Suprapubic skin (tissue), 4 donors: ENCODE measurements around the gene SLC25A10. TPM values are rescaled to one million over a fixed set of nuclear protein-coding genes. Genes with fewer than 3 reads are reported as not detected.

Experiments
- DNase-seq, 2 donors: peaks; one replicate each; pipeline ENCODE4 v3.0.0-alpha.2; 2019; ENCODE audit warnings: low spot score in 2 of 2
- H3K27ac ChIP-seq: fragments of 200-600 bp; sonication (generic); one replicate; pipeline ENCODE4 v1.5.1; 2019
- H3K27me3 ChIP-seq: fragments of 200-600 bp; sonication (generic); one replicate; pipeline ENCODE4 v1.5.1; 2019
- H3K36me3 ChIP-seq: fragments of 200-600 bp; sonication (generic); one replicate; pipeline ENCODE4 v1.5.1; 2019
- H3K4me1 ChIP-seq: fragments of 200-600 bp; sonication (generic); one replicate; pipeline ENCODE4 v1.5.1; 2019
- H3K4me3 ChIP-seq: fragments of 200-600 bp; sonication (generic); one replicate; pipeline ENCODE4 v1.5.1; 2019; ENCODE audit warnings: mild to moderate bottlenecking
- H3K9me3 ChIP-seq: fragments of 200-600 bp; sonication (generic); one replicate; pipeline ENCODE4 v1.5.1; 2019
- EP300 ChIP-seq: sonication (generic); formaldehyde crosslinking; IDR thresholded peaks from one replicate; pipeline ENCODE4 v1.6.1; 2017; ENCODE audit warnings: antibody characterized with exemption
- POLR2A ChIP-seq, 2 donors: fragments of 450-650 bp; IDR thresholded peaks; one replicate each; pipeline ENCODE4 v1.6.1; 2017; ENCODE audit warnings: antibody characterized with exemption in 2 of 2, mild to moderate bottlenecking in 2 of 2, moderate library complexity in 2 of 2
- POLR2AphosphoS5 ChIP-seq, 3 donors: sonication (generic); formaldehyde crosslinking; IDR thresholded peaks; one replicate each; pipeline ENCODE4 v1.6.1; 2017; ENCODE audit warnings: antibody characterized with exemption in 3 of 3
- WGBS: methylation state at CpG from one replicate; pipeline ENCODE4 v1.1.5; 2018; 5-methylcytosine and 5-hydroxymethylcytosine counted together
- total RNA-seq, 4 donors: library from RNA; depleted of rRNA; stranded (reverse); fragments of >200 nt; gene quantifications; one replicate each; pipeline ENCODE4 v1.1.0, GENCODE V29; 2016
- TF ChIP-seq, protein P1 (sequence below), 2 donors: fragments of 200-600 bp in 1 of 2; fragments of 450-650 bp in 1 of 2; sonication (generic) in 1 of 2; IDR thresholded peaks; one replicate each; pipeline ENCODE4 v1.5.1; 2016 to 2019; ENCODE audit warnings: antibody characterized with exemption in 2 of 2, mild to moderate bottlenecking in 1 of 2, moderate library complexity in 1 of 2

The SLC25A10 gene
- total RNA-seq, 4 donors from 2014 or later = 14.1 to 32.0 (median 16.9) TPM

DNA sequence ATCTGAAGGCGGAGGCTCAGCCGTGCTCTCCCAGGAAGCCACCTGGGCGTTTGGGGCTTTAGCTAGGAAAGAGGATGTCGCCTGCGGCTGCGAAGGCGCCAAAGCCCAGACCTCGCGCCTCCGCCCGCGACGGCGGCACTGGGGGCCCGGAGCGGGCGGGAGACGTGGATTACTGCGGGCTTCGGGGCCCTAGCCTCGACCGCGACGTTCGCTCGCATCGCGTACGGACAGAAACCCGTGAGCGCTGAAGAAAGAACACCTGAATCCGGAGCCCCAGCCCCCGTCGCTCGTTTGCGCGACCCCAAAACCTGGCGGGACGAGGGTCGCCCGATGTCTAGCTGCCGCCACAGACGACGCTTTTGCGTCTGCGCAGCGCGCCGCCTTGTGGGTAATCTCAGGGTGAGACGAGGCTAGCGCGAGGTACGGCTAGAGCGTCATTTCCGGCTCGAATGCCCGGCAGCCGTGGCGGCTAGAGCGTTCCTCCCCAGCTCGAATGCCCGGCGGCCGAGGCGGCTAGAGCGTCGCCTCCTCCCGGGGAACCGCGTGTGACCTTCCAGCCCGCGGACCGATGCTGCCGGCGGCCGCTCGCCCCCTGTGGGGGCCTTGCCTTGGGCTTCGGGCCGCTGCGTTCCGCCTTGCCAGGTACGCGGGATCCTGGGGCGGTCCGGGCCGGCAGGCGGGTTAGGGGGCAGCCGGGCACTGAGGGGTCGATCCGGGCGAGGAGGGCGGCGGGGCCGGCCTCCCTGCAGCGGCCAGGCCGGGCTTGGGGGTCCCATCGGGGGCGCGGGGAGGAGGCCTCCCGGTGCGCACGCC, 8.9 kb upstream of the SLC25A10 start, which contains the start of gene MRPL12:
TSS of gene MRPL12 (plus strand) at position 434 of the 813 bp plus-strand sequence. CDS start at position 569, 135 bp downstream.
- peaks cover 66% of the 10 kb centered on the region for H3K36me3 ChIP-seq
- no peak for TF ChIP-seq EP300
- peak; percentile 64 to 93 (median 83) for TF ChIP-seq POLR2AphosphoS5 (IDR thresholded peaks at IDR 0.05)
- TF ChIP-seq POLR2A (IDR thresholded peaks at IDR 0.05) = peak; percentile 66 to 69
- TF ChIP-seq, protein P1, sequence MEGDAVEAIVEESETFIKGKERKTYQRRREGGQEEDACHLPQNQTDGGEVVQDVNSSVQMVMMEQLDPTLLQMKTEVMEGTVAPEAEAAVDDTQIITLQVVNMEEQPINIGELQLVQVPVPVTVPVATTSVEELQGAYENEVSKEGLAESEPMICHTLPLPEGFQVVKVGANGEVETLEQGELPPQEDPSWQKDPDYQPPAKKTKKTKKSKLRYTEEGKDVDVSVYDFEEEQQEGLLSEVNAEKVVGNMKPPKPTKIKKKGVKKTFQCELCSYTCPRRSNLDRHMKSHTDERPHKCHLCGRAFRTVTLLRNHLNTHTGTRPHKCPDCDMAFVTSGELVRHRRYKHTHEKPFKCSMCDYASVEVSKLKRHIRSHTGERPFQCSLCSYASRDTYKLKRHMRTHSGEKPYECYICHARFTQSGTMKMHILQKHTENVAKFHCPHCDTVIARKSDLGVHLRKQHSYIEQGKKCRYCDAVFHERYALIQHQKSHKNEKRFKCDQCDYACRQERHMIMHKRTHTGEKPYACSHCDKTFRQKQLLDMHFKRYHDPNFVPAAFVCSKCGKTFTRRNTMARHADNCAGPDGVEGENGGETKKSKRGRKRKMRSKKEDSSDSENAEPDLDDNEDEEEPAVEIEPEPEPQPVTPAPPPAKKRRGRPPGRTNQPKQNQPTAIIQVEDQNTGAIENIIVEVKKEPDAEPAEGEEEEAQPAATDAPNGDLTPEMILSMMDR (IDR thresholded peaks at IDR 0.05) = peak; percentile 18 to 42
- WGBS = 1% methylated on average over 38 of the region's 102 CpGs

DNA sequence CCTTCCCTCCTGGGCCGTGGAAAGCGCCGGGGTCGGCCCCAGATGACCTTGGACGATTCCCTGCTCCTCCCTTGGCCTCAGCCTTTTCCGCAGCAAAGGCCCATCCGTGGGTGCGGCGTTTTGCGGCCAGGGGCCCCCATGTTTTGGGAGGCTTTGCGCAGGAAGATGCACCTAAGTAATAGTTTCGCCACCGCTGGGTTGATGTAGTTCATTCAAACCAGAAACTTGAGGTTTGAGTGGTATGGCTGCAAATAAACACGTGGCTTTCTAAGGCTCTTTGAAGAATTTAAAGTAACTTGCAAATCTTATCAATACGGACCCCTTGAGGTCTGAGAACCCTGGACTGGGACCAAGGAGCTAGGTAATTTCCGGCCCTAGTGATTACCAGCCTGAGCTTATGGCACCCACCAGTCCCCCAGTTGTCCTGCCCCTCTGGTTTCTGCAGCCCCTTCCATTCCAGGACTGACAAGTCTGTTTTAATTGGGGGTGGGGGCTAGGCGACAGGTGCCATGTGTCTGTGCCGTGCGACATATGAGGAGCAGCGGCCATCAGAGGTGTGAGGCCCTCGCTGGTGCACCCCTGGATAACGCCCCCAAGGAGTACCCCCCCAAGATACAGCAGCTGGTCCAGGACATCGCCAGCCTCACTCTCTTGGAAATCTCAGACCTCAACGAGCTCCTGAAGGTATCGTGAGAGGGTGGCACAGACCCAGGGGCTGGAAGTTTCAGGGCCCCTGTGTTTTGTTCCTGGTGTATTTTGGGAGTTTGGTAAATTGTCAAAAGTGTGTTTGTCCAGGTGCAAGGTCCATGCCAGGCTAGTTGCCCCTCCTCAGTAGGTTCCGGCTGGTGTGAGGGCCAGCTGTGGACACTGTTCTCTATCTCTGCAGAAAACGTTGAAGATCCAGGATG, 8.1 kb upstream of the SLC25A10 start:
- Histone ChIP-seq H3K4me1 (peaks cover 39% of the 10 kb centered on the region), H3K27me3 (no peaks in the 10 kb centered on the region), H3K36me3 (peaks cover 59% of the 10 kb centered on the region), H3K9me3 (no peaks in the 10 kb centered on the region), H3K27ac (peak overlapping the region; percentile 96), H3K4me3 (peak overlapping the region; percentile 99)
- 54% methylated on average over 13 of the region's 27 CpGs for WGBS
- DNase-seq = no peak
- TF ChIP-seq POLR2AphosphoS5 (IDR thresholded peaks at IDR 0.05) (no peak), POLR2A (IDR thresholded peaks at IDR 0.05) (no peak), EP300 (no peak)

More for the DNA sequence above, 8.9 kb upstream of the SLC25A10 start, which contains the start of gene MRPL12:
- no peaks in the 10 kb centered on the region for H3K9me3 ChIP-seq
- peak; percentile 94 to 97 for DNase-seq
- peaks cover 39% of the 10 kb centered on the region for H3K4me1 ChIP-seq
- no peaks in the 10 kb centered on the region for H3K27me3 ChIP-seq
- peak within 1 kb of the TSS; percentile 96 for H3K27ac ChIP-seq
- H3K4me3 ChIP-seq = peak within 1 kb of the TSS; percentile 99

DNA sequence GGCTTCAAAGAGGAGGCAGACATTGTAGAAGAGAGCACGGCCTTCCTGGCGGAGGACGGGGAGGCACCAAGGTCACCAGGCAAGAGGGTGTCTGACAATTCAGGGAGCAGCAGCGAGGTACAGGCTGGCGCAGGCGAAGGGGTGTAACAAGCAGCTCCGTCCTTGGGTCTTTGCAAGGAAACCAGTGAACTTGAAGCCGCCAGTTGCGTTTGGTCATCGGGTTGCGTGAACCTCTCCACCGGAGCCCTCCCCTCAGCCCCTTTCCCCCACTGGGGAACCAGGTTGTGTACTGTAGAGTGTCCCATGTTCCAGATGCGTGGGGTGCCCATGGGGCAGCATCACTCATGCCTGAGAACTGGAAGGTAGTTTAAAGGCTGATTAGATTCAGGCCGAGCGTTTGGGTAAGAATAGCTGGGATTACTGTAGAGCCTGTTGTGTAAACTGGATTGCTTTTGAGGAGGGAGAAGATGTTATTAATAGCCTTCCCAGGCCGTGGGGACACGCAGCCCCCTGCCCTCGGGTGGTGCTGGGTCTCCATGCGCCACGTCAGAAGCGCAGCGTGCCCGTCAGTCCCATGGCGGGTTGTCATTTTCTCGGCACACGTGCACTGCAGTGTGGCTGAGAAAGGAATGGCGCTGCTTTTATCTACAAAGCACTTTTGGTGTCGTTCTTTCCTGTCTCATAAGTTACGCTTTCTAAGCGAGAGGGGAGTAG, 6.4 kb upstream of the SLC25A10 start:
- 91% methylated on average over 23 of the region's 30 CpGs for WGBS
- TF ChIP-seq POLR2A (IDR thresholded peaks at IDR 0.05) = no peak
- no peak for TF ChIP-seq EP300
- TF ChIP-seq POLR2AphosphoS5 (IDR thresholded peaks at IDR 0.05) = no peak
- Histone ChIP-seq H3K4me1 (peaks cover 42% of the 10 kb centered on the region), H3K27ac (no peak overlapping the region), H3K9me3 (no peaks in the 10 kb centered on the region), H3K4me3 (no peak overlapping the region), H3K27me3 (no peaks in the 10 kb centered on the region), H3K36me3 (peaks cover 45% of the 10 kb centered on the region)
- DNase-seq = no peak

DNA sequence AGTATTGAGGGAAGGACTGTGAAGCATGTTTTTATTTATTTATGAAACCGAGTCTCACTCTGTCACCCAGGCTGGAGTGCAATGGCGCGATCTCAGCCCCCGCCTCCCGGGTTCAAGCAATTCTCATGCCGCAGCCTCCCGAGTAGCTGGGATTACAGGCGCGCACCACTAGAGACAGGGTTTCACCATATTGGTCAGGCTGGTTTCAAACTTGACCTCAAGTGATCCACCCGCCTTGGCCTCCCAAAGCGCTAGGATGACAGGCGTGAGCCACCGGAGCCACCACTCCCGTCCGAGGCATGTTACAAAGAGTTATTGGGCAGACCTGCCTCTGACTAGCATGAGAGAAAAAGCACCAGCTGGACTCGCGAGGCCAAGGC, 5.9 kb upstream of the SLC25A10 start:
- H3K4me1 ChIP-seq = peaks cover 42% of the 10 kb centered on the region
- WGBS = 94% methylated on average over 17 of the region's 17 CpGs
- no peak overlapping the region for H3K4me3 ChIP-seq
- no peak for TF ChIP-seq POLR2A (IDR thresholded peaks at IDR 0.05)
- no peak for TF ChIP-seq EP300
- no peaks in the 10 kb centered on the region for H3K27me3 ChIP-seq
- no peaks in the 10 kb centered on the region for H3K9me3 ChIP-seq
- DNase-seq = no peak
- H3K27ac ChIP-seq = no peak overlapping the region
- peaks cover 39% of the 10 kb centered on the region for H3K36me3 ChIP-seq

DNA sequence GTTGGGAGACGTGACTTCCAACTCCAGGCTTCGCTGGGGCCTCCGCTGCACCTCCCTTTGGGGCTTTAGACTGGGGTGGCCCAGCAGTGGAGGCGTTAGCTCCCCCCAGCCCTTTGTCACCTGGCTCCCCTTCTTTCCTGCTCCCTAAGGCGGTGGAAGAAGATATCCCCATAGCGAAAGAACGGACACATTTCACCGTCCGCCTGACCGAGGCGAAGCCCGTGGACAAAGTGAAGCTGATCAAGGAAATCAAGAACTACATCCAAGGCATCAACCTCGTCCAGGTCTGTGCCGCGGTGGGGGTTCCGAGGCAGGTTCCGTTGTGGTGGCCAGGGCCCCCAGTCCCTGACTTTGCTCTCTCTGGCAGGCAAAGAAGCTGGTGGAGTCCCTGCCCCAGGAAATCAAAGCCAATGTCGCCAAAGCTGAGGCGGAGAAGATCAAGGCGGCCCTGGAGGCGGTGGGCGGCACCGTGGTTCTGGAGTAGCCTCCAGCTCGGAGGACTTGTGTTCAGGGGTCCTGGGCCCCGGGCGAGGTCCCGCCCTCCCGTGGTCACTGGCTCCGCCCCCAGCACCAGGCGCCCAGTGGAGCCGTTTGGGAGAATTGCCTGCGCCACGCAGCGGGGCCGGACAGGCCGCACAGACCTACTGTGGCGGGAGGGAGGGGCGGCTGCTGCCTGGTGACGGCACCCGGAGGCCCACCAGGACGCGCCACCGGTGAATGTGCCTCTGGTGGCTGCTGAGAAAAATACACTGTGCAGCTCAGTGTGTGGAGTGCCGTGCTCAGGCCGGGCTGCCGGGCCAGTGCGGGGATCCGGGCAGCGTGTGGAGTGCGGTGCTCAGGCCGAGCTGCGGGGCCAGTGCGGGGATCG, 5.1 kb upstream of the SLC25A10 start:
- no peak for DNase-seq
- Histone ChIP-seq H3K4me3 (no peak overlapping the region), H3K27me3 (no peaks in the 10 kb centered on the region), H3K27ac (no peak overlapping the region), H3K9me3 (no peaks in the 10 kb centered on the region), H3K4me1 (peaks cover 42% of the 10 kb centered on the region), H3K36me3 (peaks cover 33% of the 10 kb centered on the region)
- WGBS = 90% methylated on average over 54 of the region's 54 CpGs
- no peak for TF ChIP-seq POLR2A (IDR thresholded peaks at IDR 0.05)
- TF ChIP-seq POLR2AphosphoS5 (IDR thresholded peaks at IDR 0.05) = no peak
- TF ChIP-seq EP300 = no peak
- TF ChIP-seq, protein P1 (IDR thresholded peaks at IDR 0.05) = no peak
